ENCODE data around the gene SIDT2.

Gene SIDT2

DNA sequence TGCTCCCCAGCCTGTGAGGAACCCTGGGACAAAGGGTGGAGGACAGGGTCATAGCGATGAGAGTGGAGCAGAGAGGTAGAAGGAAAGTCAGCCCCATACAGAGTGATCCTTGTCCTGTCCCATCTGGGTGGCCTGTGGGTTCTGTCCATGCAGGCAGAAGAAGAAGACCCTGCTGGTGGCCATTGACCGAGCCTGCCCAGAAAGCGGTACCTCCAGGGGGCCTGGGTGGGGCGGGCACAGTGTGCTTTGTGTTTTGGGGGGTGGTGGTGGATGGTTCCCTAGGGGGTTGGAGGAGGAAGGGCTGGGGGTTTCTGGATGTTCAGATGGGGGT is 7.9 kb downstream of the SIDT2 start:
- DNase-seq (ENCODE audit: low read depth), result no peak
- TF ChIP-seq, protein P1, sequence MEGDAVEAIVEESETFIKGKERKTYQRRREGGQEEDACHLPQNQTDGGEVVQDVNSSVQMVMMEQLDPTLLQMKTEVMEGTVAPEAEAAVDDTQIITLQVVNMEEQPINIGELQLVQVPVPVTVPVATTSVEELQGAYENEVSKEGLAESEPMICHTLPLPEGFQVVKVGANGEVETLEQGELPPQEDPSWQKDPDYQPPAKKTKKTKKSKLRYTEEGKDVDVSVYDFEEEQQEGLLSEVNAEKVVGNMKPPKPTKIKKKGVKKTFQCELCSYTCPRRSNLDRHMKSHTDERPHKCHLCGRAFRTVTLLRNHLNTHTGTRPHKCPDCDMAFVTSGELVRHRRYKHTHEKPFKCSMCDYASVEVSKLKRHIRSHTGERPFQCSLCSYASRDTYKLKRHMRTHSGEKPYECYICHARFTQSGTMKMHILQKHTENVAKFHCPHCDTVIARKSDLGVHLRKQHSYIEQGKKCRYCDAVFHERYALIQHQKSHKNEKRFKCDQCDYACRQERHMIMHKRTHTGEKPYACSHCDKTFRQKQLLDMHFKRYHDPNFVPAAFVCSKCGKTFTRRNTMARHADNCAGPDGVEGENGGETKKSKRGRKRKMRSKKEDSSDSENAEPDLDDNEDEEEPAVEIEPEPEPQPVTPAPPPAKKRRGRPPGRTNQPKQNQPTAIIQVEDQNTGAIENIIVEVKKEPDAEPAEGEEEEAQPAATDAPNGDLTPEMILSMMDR (conservative IDR thresholded peaks at IDR 0.05; ENCODE audit: low read depth, low read length), result no peak
- H3K4me3 ChIP-seq (ENCODE audit: low read length), result no peak overlapping the region

DNA sequence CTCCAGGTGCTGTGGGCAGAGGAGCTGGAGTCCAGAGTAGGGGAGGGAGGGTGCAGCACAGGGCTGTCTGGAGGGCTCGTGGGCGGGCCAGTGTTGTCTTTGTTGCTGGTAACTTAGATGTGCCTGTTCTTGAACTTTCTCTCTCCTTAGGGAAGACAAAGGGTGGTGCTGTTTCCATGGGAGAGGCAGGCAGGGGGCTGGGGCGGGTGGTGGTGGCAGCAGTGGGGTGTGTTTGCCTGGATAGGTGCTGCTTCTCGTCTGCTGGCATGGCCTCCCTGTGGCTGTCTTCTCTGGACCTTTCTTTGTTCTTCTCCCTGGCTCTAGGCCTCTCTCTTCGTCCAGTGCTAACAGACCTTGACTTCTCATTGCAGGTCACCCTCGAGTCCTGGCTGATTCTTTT is 8.5 kb downstream of the SIDT2 start:
- no peak for DNase-seq (ENCODE audit: low read depth)
- TF ChIP-seq, protein P1 (conservative IDR thresholded peaks at IDR 0.05; ENCODE audit: low read depth, low read length), result no peak
- no peak overlapping the region for H3K4me3 ChIP-seq (ENCODE audit: low read length)

DNA sequence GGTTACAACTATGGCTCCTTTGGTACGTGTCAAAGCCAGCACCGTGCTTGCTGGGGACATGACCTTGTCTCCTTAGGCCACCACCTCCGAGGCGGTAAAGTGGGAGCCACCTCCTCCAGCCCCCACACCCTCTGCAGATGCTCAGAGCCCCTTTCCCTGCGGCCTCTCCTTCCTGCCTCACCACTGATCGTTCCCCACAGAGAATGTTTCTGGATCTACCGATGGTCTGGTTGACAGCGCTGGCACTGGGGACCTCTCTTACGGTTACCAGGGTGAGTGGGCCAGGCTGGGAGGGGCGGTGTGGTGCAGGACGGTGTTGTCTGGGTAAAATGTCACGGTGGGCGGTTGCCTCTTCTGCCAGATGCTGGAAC is 8.9 kb downstream of the SIDT2 start:
- H3K4me3 ChIP-seq (ENCODE audit: low read length), result no peak overlapping the region
- DNase-seq (ENCODE audit: low read depth), result no peak
- TF ChIP-seq, protein P1 (conservative IDR thresholded peaks at IDR 0.05; ENCODE audit: low read depth, low read length), result no peak

DNA sequence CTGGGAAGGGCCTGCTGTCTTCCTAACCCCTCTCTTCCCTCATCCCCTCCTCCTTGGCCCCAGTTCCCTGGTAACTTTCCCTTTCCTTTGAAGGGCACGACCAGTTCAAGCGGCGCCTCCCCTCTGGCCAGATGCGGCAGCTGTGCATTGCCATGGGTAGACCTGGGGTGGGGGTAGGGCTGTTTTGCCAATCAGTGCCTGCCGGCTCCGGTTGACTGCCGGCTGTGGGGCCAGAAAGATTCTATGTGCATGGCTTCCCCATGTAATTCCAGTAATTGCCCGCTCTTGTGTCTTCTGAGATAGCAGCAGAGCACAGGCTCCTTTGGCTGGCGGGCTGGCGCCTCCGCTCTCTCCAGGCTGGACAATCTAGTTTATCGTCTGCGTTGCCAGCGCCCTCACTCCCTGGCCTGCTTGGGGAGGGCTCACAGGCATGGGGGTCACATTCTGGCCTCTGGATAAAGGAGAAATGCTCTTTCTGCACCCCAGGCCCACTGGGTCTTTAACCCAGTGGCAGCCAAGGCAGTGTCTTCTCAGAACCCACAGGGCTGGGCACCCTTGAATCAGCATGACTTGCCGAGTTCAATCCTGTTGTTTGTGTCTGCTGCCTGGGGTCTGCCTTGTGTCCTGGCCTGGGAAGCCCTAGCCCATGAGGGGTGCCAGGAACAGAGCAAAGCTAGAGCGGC is 9.4 kb downstream of the SIDT2 start:
- no peak overlapping the region for H3K4me3 ChIP-seq (ENCODE audit: low read length)
- DNase-seq (ENCODE audit: low read depth), result no peak
- TF ChIP-seq, protein P1 (conservative IDR thresholded peaks at IDR 0.05; ENCODE audit: low read depth, low read length), result no peak

DNA sequence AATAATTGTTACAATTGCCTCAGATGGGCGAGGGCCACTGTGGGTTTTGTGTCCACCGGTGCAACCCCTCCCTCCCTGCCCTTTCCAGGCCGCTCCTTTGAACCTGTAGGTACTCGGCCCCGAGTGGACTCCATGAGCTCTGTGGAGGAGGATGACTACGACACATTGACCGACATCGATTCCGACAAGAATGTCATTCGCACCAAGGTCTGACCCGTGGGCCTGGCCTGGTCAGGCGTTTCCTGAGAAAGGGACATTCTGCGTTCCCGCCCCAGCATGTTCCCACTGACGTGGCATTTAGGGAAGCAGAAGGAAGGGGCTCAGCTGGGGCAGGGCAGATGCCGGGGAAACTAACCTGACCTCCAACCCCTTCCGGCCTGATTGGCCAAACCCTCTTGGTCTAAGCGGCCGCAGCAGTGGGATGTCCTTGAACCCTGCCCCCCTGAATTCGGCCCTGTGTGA is 10.1 kb downstream of the SIDT2 start:
- no peak overlapping the region for H3K4me3 ChIP-seq (ENCODE audit: low read length)
- no peak for DNase-seq (ENCODE audit: low read depth)
- TF ChIP-seq, protein P1 (conservative IDR thresholded peaks at IDR 0.05; ENCODE audit: low read depth, low read length), result no peak

DNA sequence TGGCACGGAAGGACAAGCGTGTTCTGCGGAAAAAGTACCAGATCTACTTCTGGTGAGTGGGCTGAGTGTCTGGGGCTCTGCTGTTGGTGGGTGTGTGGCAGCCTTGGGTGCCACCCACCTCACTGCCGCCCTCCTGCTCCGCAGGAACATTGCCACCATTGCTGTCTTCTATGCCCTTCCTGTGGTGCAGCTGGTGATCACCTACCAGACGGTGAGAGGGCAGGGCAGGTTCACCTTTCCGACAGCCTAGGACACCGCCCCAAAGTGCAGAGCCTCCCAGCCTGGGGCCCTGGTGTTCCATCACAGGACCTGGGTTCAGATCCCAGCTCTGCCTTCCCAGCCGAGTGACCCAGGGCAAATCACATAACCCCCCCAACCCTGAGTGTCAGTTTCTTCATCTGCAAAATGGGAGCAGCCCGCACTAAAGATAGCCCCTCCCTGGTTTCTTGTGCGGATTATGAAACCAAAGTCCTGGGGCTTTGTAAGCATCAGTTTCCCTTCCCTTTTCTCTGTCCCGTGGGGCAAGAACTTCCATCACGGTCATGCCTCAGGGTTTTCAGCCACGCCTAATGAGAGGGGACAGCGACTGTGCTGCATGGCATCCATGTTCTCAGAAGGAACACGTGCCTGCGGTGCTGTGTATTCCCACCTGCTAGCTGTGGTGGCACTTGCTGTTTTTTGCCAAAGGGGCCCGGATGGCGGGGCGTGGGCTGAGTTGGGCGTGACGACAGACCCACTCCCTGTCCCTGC is 10.8 kb downstream of the SIDT2 start:
- no peak for DNase-seq (ENCODE audit: low read depth)
- no peak overlapping the region for H3K4me3 ChIP-seq (ENCODE audit: low read length)
- TF ChIP-seq, protein P1 (conservative IDR thresholded peaks at IDR 0.05; ENCODE audit: low read depth, low read length), result no peak
